K562 (cell line): Measurements from ENCODE around the gene TSC22D1.

Source experiments
- BRF1 ChIP-seq: IDR thresholded peaks from 3 replicates; pipeline ENCODE4 v1.6.1; 2011; ENCODE audit warnings: borderline replicate concordance, mild to moderate bottlenecking; ENCODE audit not compliant: insufficient read length; ENCODE audit errors: extremely low read depth
- ESRRA ChIP-seq: fragments of 450-650 bp; IDR thresholded peaks from 2 replicates; pipeline ENCODE4 v1.6.1; 2014; ENCODE audit warnings: low read depth, mild to moderate bottlenecking, moderate library complexity, borderline replicate concordance
- EZH2 ChIP-seq: IDR thresholded peaks from 2 replicates; pipeline ENCODE4 v1.6.1; 2012; ENCODE audit warnings: low read depth, mild to moderate bottlenecking, inconsistent platforms, low read length, borderline replicate concordance
- NR2C2 ChIP-seq, 2 experiments: fragments of 200-800 bp in 1 of 2; sonication (Bioruptor generic) in 1 of 2; sonication (generic) in 1 of 2; formaldehyde crosslinking in 1 of 2; IDR thresholded peaks; 2 replicates each; pipeline versions ENCODE4 v1.6.1 to v1.8.0; 2016 to 2022; ENCODE audit warnings: mild to moderate bottlenecking in 1 of 2, missing compliant biosample characterization in 1 of 2, missing genetic modification characterization in 1 of 2, missing genetic modification reagents in 1 of 2
- NR2F6 ChIP-seq: fragments of 450-650 bp; formaldehyde crosslinking; IDR thresholded peaks from 2 replicates; pipeline ENCODE4 v1.4.0; 2020; ENCODE audit warnings: mild to moderate bottlenecking
- POLR2AphosphoS5 ChIP-seq: IDR thresholded peaks from 2 replicates; pipeline ENCODE4 v1.6.1; 2011; ENCODE audit warnings: mild to moderate bottlenecking, low read depth, low read length, moderate library complexity; ENCODE audit not compliant: control insufficient read depth, insufficient read depth
- SIN3A ChIP-seq, 2 experiments: fragments of 150-350 bp in 1 of 2; IDR thresholded peaks; 2 replicates each; pipeline ENCODE4 v1.6.1; 2011 to 2016; ENCODE audit warnings: borderline replicate concordance in 2 of 2, low read depth in 2 of 2, low read length in 2 of 2, mild to moderate bottlenecking in 2 of 2, moderate library complexity in 2 of 2; ENCODE audit not compliant: control insufficient read depth in 1 of 2
- SMAD1 ChIP-seq: fragments of 150-350 bp; IDR thresholded peaks from 2 replicates; pipeline ENCODE4 v1.6.1; 2014; ENCODE audit warnings: low read length, low read depth; ENCODE audit not compliant: partially characterized antibody
- THRAP3 ChIP-seq: fragments of 450-650 bp; IDR thresholded peaks from 2 replicates; pipeline ENCODE4 v1.6.1; 2016; ENCODE audit warnings: mild to moderate bottlenecking, inconsistent platforms, borderline replicate concordance
- TF ChIP-seq, protein P1 (sequence below): fragments of 450-650 bp; formaldehyde crosslinking; IDR thresholded peaks from 2 replicates; pipeline ENCODE4 v1.4.0; 2020; ENCODE audit warnings: mild to moderate bottlenecking, moderate library complexity
- TF ChIP-seq, protein P2 (sequence below), 3 experiments: IDR thresholded peaks in 2 of 3; conservative IDR thresholded peaks in 1 of 3; 2 replicates each; pipeline ENCODE4 v1.5.1; 2011 to 2012; ENCODE audit warnings: low read length in 3 of 3, mild to moderate bottlenecking in 3 of 3, control low read depth in 2 of 3, improper control_type of control experiment in 1 of 3, inconsistent platforms in 1 of 3, low read depth in 1 of 3, mixed read lengths in 1 of 3, moderate library complexity in 1 of 3; ENCODE audit not compliant: insufficient read depth in 2 of 3

DNA sequence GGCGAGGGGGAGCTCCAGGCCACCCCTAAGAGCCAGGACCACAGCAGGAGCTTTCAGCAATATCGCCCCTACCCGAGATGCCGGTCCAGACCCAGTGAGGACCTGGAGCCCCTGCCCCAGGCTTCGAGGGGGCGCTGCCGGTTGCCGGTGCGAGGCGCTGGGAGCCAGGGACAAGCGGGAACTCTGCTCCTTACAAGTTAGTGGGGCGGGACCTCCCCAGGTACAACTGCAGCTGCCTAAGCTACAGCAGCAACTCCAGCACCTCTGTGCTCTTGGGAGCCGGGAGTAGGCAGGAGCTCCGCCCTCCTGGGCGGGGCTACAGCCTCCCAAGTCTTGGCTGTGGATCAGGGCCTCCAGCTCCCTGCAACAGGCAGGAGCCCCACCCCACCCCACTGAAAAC is 15.2 kb upstream of the TSC22D1 start:
- TF ChIP-seq, protein P1, sequence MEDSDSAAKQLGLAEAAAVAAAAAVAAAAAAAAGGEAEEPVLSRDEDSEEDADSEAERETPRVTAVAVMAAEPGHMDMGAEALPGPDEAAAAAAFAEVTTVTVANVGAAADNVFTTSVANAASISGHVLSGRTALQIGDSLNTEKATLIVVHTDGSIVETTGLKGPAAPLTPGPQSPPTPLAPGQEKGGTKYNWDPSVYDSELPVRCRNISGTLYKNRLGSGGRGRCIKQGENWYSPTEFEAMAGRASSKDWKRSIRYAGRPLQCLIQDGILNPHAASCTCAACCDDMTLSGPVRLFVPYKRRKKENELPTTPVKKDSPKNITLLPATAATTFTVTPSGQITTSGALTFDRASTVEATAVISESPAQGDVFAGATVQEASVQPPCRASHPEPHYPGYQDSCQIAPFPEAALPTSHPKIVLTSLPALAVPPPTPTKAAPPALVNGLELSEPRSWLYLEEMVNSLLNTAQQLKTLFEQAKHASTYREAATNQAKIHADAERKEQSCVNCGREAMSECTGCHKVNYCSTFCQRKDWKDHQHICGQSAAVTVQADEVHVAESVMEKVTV (CRISPR knock-in tag) = no peak
- TF ChIP-seq SMAD1 (no peak), ESRRA (no peak), BRF1 (no peak), NR2F6 (CRISPR knock-in tag) (no peak), THRAP3 (no peak), EZH2 (no peak), NR2C2 (CRISPR knock-in tag; IDR thresholded peaks at IDR 0.05) (no peak), NR2C2 (tag; IDR thresholded peaks at IDR 0.05) (no peak), POLR2AphosphoS5 (no peak), SIN3A (IDR thresholded peaks at IDR 0.05; ENCODE audit: borderline replicate concordance in 2 of 2, control insufficient read depth in 1 of 2, low read depth in 2 of 2, low read length in 2 of 2) (no peak)
- TF ChIP-seq, protein P2, sequence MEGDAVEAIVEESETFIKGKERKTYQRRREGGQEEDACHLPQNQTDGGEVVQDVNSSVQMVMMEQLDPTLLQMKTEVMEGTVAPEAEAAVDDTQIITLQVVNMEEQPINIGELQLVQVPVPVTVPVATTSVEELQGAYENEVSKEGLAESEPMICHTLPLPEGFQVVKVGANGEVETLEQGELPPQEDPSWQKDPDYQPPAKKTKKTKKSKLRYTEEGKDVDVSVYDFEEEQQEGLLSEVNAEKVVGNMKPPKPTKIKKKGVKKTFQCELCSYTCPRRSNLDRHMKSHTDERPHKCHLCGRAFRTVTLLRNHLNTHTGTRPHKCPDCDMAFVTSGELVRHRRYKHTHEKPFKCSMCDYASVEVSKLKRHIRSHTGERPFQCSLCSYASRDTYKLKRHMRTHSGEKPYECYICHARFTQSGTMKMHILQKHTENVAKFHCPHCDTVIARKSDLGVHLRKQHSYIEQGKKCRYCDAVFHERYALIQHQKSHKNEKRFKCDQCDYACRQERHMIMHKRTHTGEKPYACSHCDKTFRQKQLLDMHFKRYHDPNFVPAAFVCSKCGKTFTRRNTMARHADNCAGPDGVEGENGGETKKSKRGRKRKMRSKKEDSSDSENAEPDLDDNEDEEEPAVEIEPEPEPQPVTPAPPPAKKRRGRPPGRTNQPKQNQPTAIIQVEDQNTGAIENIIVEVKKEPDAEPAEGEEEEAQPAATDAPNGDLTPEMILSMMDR (IDR thresholded peaks at IDR 0.05 in 2 of 3, conservative IDR thresholded peaks at IDR 0.05 in 1 of 3; ENCODE audit: insufficient read depth in 2 of 3, low read depth in 1 of 3, low read length in 3 of 3) = no peak
